CD4-positive, alpha-beta T cell treated with Interleukin-1 beta for 1 hour (primary cell): ENCODE measurements around the gene ERP44.

Source experiments
- DNase-seq, 2 donors: peaks; one replicate each; pipeline ENCODE4 v3.0.0-alpha.2; 2020 to 2022

ERP44 gene

GRCh38 chr9:99929652-99930051, 169.1 kb downstream of the ERP44 start:
- DNase-seq = no peak
